HG02973 (cell line): ENCODE results near the gene FABP2.
A peak's percentile ranks its signal among the peaks of the same experiment; 100 is the strongest.
"Not testable (repeated sequence)": the region's sequence is repeated elsewhere in the genome, so short reads cannot be mapped to it uniquely, and the experiment has no call there.

Experiments
- ATAC-seq: cut with Tn5 transposase; IDR thresholded peaks from one replicate; pipeline ENCODE4 v1.9.1; 2021; ENCODE audit warnings: moderate library complexity; ENCODE audit not compliant: unreplicated experiment

The FABP2 gene

GRCh38 chr4:119313237-119313636 lies 8.7 kb downstream of the FABP2 start:
- no peak for ATAC-seq

- ATAC-seq = no peak
These were observed 11.1 kb downstream of the FABP2 start for GRCh38 chr4:119310826-119311225.

DNA sequence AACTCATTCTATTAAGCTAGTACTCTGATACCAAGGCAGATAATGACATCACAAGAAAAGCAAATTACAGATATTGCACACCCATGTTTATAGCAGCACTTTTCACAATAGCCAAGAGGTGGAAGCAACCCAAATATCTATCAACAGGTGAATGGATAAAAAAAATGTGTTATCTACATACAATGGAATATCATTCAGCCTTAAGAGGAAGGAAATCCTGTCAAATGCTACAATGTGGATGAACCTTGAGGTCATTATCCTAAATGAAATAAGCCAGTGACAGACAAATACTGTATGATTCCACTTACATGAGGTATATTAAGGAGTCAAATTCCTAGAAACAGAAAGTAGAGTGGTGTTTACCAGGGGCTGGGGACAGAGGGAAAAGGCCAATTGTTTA lies 14.3 kb downstream of the FABP2 start:
- ATAC-seq = no peak

DNA sequence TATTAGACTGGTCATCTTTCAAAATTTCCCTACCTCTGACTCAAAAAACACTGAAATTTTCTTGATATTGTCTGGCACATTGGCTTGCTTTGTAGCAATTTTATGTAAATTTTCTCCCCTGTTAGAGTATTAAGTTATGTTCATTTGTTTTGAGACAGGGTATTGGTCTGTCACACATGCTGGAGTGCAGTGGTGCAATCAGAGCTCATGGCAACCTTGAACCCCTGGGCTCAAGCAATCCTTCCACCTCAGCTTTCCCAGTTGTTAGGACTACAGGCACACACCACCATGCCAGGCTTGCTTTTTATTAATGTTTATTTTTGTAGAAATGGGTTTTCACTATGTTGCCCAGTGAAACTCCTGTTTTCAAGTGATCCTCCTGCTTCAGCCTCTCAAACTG lies 17.5 kb downstream of the FABP2 start:
- ATAC-seq = no peak

- no peak for ATAC-seq
These were observed 18.2 kb downstream of the FABP2 start for GRCh38 chr4:119303587-119304305.

GRCh38 chr4:119302073-119302832 lies 19.7 kb downstream of the FABP2 start:
- no peak for ATAC-seq

DNA sequence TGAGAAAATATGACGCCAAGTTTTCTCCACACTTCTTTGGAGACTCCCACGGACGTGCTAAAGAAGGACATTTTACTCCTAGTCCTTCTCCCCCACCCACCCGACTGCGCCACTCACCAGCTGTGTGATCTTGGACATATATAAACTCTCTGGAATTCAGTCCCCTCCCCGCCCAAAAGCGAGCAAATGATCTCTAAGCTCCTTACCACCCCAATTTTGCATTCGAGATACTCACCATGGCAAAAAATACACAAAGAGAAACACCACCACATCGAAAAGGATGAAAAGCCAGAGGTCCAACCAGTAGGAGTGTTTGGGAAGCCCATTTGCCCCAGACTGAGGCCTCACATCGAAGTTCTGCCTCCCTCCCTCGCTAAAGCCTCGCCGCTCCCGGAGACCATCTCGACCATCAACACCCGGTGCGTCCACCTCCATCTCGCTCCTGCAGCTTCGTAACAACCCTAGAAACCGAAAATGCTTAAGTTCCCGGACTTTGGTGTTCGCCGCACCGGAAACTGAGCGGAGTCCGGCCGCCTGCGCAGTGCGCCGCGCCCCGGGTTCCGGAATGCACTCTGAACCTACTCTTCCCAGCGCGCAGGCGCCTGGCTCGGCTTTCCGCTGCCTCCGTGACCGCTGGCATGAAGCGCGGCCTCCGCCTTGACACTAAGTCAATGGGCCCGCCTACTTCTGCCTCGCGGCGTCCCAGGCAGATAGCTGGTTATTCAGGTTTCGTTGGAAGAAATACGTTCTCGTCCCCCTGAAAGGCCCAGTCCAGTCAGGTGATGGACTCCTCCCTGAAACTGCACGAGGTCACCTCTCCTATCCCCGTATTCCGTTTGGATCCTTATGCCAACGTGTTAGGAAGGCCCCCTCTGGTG lies 21.6 kb downstream of the FABP2 start:
- peak; percentile 93 for ATAC-seq

DNA sequence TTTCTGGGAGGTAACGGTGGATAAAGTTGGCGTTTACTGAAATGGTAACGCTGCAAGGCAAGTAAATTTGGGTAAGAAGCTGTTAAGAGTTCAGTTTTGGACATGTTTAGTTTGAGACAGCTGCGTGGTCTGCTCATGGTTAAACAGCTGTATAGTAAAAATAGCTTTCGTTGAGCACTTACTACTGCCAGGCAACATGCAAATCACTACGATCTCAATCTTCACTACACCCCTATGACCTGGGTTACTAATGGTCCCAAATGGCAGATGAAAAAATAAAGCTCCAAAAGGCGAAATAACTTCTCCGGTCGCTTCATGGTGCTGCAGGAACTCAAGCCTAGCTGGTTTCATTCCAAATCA lies 22.2 kb downstream of the FABP2 start:
- ATAC-seq = peak; percentile 49

- no peak for ATAC-seq
These were observed 22.7 kb downstream of the FABP2 start for GRCh38 chr4:119299260-119299671.

DNA sequence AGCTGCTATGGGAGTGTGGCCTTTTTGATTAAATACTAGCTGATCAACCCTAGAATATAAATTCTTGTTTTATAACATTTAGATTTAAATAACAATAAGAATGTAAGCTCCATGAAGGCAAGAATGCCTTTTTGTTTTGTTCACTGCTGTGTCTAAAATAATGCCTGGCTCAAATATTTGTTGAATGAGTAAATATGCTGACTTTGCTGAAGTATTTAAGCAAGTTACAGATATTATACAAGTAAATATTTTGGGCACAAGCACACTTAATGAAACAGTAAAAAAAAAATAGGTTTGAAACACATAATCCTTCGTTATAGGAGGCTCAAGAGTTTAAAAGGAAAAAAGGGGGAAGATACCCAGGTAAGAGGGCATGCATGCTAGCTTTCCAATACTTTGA lies 24.1 kb downstream of the FABP2 start:
- no peak for ATAC-seq

DNA sequence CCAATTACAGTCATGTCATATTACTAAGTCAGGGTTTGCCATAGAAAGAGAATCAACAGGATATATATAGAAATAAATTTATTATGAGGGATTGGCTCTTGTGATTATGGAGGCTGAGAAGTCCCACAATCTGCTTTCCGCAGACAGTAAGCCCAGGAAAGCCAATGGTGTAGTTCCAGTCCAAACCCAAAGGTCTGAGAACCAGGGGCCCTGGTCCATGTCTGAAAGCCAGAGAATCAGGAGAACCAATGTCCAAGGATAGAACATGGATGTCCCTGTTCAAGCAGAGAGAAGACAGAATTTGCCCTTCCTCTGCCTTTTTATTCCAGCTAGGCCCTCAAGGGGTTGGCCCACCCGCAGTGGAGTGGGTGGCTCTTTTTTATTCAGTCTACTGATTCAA lies 25.6 kb downstream of the FABP2 start:
- ATAC-seq = no peak

GRCh38 chr4:119290598-119290997 lies 31.3 kb downstream of the FABP2 start:
- no peak for ATAC-seq

- ATAC-seq = no peak
These were observed 32.6 kb downstream of the FABP2 start for GRCh38 chr4:119289313-119289712.

DNA sequence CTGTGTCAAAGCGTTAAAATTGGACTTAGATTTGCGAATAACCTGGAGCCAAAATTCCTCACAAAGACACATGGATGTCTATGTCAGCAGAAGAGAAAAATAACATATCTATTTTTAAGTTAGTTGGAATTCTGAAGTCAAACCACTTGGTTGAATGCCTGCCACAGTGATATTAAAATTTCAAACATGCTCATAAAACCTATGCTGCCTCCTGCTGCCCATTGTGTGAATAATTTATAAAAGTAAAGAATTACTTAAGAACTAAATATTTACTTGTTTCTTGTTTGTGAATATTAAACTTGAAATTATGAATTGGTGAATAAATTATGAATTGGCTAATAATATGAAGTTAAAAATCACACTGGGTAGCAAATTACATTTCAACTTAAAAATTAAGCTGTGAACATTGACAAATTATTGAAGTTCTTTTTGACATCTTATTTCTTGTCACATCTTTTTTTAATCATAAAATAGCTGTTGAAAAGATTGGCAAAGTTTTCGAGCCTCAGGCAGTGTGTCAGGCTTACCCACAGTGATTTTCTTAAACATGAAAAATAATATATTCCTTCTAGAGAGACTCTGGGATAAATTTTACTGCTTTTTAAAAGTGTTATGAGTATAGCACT lies 35.4 kb downstream of the FABP2 start:
- ATAC-seq = no peak

GRCh38 chr4:119284876-119285780 lies 36.8 kb downstream of the FABP2 start:
- ATAC-seq = peak; percentile 85

GRCh38 chr4:119281393-119281792 lies 40.5 kb downstream of the FABP2 start:
- ATAC-seq = no peak

DNA sequence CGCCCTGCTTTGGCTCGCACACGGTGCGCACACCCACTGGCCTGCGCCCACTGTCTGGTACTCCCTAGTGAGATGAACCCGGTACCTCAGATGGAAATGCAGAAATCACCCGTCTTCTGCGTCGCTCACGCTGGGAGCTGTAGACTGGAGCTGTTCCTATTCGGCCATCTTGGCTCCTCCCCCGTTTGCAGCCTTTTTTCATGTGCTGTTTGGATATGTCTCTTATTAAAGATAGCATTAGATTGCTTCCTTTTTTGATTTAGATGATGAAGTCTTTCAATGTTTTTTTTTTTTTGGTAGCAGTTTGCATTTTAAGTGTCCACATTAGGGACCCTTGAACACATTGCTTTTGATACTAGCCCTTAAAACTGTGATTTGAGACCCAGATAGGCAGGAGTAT lies 42.0 kb downstream of the FABP2 start:
- not testable (repeated sequence) for ATAC-seq

DNA sequence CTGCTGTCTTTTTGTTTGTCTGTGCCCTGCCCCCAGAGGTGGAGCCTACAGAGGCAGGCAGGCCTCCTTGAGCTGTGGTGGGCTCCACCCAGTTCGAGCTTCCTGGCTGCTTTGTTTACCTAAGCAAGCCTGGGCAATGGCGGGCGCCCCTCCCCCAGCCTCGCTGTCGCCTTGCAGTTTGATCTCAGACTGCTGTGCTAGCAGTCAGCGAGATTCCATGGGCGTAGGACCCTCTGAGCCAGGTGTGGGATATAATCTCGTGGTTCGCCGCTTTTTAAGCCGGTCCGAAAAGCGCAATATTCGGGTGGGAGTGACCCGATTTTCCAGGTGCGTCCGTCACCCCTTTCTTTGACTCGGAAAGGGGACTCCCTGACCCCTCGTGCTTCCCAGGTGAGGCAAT lies 42.4 kb downstream of the FABP2 start:
- not testable (repeated sequence) for ATAC-seq

DNA sequence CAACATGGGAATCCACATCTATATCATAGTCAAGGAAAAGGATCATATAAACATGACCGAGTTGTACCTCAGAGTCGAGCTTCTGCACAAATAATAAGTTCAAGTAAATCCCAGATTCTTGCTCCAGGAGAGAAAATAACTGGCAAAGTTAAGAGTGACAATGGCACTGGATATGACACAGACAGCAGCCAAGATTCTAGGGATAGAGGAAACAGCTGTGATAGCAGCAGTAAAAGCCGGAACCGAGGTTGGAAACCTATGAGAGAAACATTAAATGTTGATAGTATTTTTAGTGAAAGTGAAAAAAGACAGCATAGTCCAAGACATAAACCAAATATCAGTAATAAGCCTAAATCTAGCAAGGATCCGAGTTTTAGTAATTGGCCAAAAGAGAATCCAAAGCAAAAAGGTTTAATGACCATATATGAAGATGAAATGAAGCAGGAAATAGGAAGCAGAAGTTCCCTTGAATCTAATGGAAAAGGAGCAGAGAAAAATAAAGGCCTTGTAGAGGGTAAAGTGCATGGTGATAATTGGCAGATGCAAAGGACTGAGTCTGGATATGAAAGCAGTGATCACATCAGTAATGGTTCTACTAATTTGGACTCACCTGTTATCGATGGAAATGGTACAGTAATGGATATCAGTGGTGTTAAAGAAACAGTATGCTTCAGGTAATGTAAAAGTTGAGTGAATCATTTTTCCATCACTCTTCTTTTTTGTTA lies 50.4 kb downstream of the FABP2 start:
- ATAC-seq = no peak
